ENCODE results near the gene CDYL2.

The CDYL2 gene

GRCh38 chr16:80746231-80746630 is 58.2 kb downstream of the CDYL2 start:
- no peak for TF ChIP-seq CTCF (IDR thresholded peaks at IDR 0.05; ENCODE audit: low read depth, low read length)
- DNase-seq (ENCODE audit: extremely low read depth, low read depth): no peak

DNA sequence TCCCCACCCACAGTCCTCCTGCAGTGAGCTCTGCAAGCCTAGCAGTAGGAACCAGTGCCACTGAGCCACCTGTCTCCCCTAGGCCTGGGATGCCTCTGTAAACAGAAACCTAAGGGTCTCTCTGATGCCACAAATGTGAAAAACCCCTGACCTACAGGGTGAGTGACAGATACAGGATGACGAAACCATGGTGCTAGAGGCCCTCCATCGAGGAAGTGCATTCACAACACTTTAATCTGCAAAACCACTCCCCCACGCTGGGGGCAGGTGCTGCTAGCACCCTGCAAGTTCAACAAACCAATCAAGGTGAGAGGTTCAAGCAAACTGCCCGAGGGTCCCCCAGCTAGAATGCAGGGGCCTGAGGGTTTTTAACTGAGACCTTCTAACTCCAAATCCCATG is 59.5 kb downstream of the CDYL2 start:
- TF ChIP-seq CTCF (IDR thresholded peaks at IDR 0.05; ENCODE audit: low read depth, low read length): no peak
- DNase-seq (ENCODE audit: extremely low read depth, low read depth): no peak

GRCh38 chr16:80743772-80744171 is 60.6 kb downstream of the CDYL2 start:
- DNase-seq (ENCODE audit: extremely low read depth, low read depth): no peak
- no peak for TF ChIP-seq CTCF (IDR thresholded peaks at IDR 0.05; ENCODE audit: low read depth, low read length)

GRCh38 chr16:80743273-80743672 is 61.1 kb downstream of the CDYL2 start:
- no peak for DNase-seq (ENCODE audit: extremely low read depth, low read depth)
- no peak for TF ChIP-seq CTCF (IDR thresholded peaks at IDR 0.05; ENCODE audit: low read depth, low read length)

- DNase-seq (ENCODE audit: extremely low read depth, low read depth): no peak
- no peak for TF ChIP-seq CTCF (IDR thresholded peaks at IDR 0.05; ENCODE audit: low read depth, low read length)
Measured at GRCh38 chr16:80742331-80742730, 62.1 kb downstream of the CDYL2 start.

GRCh38 chr16:80741724-80742123 is 62.7 kb downstream of the CDYL2 start:
- DNase-seq (ENCODE audit: extremely low read depth, low read depth): no peak
- TF ChIP-seq CTCF (IDR thresholded peaks at IDR 0.05; ENCODE audit: low read depth, low read length): no peak

- no peak for TF ChIP-seq CTCF (IDR thresholded peaks at IDR 0.05; ENCODE audit: low read depth, low read length)
- no peak for DNase-seq (ENCODE audit: extremely low read depth, low read depth)
Measured at GRCh38 chr16:80739523-80739922, 64.9 kb downstream of the CDYL2 start.
